NCI-H2196 treated with DMSO at 0.1 percent for 48 hours (cell line): Measurements from ENCODE around the gene NTN5.
A peak's percentile ranks its signal among the peaks of the same experiment; 100 is the strongest.
"Not testable (repeated sequence)": the region's sequence is repeated elsewhere in the genome, so short reads cannot be mapped to it uniquely, and the experiment has no call there.

Experiments used
- DNase-seq: peaks from one replicate; lab custom pipeline; 2025; ENCODE audit not compliant: unreplicated experiment; lab: John Stamatoyannopoulos, UW

The NTN5 gene

DNA sequence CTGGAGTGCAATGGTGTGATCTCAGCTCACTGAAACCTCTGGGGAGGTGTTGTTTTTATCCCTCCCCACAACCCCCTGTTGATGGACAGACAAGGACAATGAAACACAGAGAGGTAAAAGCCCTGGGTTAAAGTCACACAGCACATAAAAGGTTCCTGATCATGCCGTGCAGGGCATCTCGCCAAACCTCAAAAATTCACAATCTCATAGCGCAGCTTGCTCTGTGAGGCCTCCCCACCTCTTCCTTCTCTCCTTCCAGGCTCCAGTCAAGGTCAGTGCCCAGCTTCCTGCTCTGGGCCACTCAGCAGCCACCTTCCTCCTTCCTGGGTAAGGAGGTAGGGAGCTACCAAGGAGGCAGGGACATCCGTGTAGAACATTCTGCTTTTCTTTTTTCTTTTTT is 25.2 kb upstream of the NTN5 start:
- DNase-seq = no peak

DNA sequence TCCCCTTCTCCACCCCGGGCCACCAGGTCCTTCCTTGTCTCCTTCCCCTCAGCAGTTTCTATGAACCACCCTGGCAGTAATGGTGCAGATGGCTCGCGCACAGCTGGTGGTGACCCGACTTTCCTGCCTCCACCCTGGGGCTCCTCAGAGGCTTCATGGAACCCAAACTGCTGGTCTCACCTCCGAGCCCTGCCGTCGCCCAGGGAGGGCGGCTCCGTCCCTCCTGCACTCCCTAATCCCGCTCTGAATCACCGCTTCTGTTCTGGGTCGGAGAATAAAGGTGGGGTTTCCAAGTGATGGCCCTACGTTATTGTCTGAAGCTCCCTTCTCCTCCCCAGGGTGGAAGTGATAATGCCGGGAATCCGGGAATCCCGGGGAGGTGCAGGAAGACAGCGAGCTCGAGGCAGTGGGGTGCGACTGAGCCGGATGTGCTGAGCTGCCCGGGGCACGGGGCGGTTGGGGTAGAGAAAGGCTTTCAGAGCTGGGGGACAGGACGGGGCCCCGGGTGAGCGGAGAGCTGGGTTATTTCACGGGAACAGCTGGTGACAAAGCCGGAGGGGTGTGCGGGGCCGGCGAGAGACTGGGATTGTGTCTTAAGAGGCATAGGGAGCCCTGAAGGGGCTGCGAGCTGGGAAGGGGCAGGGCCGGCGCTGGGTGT is 23.7 kb upstream of the NTN5 start:
- DNase-seq = no peak

DNA sequence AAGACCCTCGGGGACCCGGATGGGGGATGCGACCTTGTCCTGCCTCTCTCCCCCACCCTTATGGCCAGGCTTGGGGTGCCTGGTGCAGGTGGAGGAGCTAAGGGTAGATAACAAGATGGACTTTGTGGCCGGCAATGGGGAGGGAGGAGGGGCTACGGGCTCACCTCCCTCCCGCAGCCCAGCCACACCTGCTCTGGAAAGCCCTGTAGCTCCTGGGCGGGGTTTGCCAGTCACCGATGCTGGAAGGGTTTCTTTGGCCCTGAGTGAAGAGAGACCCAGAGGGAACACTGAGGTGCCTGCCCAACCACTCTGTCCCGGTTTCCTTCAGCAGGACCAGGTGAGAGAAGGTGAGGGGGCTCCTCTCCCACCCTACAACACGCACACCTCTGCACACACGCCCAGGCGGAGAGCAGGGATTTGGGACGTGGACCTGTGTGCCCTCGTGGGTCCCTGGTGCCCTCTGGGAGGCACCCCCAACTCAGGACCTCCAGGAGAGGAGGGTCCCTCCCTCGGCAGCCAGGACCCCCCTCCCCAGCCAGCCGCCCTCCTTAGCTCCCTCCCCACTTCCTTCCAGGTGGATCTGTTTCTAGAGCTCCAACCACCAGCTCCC is 23.0 kb upstream of the NTN5 start, which contains the start of gene FUT2:
Gene FUT2, plus strand, starts transcription at position 229 of the 610 bp plus-strand sequence. CDS start 6,986 bp downstream, outside the sequence.
- DNase-seq = no peak

DNA sequence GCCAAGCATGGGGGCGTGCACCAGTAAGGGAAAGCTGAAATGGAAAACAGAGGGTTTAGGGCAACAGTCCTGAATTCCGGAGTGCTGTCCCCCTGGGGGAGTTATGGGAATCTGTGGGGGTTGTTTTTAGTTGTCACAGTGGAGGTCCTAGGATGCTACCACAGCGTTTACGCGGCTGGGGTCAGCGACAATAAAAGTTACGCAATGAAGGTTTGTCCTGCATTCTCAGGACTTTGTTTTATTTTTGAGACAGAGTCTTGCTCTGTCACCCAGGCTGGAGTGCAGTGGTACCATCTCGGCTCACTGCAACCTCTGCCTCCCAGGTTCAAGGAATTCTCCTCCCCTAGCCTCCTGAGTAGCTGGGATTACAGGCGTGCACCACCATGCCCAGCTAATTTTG is 20.8 kb upstream of the NTN5 start:
- not testable (repeated sequence) for DNase-seq

DNA sequence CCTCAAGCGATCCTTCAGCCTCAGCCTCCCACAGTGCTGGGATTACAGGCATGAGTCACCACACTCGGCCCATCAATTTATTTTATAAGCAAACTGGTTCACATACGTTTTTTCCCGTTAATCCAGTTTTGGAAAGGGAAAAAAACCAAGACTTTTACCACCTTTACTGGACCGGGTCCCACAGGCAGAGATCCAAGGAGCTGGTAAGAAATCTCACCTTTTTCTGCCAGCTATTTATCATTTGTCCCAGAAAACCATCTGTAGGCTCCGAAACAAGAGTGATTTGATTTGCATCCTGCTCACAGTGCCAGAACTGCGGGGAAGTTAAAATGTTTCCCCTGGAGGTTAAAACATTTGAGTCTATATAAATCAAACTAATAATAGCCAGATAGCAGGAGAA is 16.6 kb upstream of the NTN5 start:
- DNase-seq = no peak

DNA sequence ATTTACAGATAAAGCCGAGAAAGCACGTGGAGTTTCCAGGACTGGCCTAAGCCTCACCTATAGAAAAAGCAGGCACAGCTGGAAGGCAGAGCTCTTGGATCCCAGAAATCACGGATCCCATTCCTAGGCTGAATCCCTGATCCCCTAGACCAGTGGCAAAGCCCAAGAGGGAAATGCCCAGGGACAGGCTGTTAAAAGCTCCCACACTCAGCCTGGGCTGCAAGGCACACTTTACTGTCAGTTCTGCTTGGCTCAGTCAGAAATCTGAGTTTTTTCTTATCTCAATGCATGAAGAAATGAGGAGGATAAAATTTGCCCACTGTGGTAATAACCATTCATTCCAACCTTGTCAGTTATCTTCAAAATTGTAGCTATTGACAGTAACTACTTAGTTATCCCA is 15.0 kb upstream of the NTN5 start:
- no peak for DNase-seq

DNA sequence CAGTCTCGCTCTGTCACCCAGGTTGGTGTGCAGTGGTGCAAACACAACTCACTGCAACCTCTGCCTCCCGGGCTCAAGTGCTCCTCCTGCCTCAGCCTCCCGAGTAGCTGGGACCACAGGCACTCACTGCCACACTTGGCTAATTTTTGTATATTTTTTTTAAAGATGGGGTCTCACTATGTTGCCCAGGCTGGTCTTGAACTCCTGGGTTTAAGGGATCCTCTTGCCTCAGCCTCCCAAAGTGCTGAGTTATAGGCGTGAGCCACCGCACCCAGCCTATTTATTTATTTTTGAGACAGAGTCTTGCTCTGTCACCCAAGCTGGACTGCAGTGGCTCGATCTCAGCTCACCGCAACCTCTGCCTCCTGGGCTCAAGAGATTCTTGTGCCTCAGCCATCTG is 13.8 kb upstream of the NTN5 start:
- DNase-seq = not testable (repeated sequence)

DNA sequence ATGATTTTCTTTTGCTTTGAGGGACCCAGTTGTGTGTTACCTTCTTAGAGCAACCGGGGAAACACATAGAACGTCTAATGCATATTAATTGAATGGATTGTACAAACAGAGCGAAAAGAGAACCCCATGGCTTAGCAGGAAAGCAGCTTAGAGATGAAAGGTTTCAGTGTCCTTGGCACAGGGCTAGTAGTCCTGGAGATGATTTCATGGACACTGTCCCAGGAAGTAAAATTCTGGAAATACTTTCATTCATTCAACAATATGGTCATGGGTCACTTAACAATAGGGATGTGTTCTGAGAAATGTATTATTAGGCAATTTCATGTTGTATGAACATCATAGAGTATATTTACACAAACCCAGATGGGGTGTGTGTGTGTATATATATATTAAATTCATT is 13.3 kb upstream of the NTN5 start:
- DNase-seq = no peak

DNA sequence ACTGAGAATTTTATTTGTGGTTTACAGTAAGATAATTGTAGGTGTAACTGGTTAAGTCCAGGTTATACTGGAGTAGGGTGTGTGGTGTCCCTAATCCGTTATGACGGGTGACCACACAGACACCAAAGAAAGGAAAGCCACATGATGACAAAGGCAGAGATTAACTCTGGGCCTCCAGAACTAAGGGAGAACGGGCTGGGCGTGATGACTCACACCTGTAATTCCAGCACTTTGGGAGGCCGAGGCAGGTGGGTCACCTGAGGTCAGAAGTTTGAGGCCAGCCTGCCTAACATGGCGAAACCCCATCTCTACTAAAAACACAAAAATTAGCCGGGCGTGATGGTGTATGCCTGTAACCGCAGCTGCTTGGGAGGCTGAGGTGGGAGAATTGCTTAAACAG is 12.8 kb upstream of the NTN5 start:
- no peak for DNase-seq

DNA sequence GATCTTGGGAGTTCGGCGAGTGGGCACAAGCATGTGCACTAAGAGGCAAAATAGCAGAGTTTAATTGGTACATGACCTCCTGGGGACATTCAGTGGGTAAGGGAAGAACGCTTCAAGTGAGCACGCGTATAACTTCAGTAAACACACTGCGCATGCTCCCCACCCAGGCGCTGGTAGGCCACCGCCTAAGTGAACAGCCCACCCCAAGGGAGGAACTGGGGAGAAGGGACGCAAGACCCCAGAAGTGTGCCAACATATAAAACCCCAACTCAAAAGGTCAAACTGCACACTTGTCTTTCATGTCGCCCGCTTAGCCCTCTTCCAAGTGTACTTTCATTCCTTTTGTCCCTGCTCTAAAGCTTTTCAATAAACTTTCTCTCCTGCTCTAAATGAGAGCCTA is 10.5 kb upstream of the NTN5 start:
- DNase-seq = no peak

DNA sequence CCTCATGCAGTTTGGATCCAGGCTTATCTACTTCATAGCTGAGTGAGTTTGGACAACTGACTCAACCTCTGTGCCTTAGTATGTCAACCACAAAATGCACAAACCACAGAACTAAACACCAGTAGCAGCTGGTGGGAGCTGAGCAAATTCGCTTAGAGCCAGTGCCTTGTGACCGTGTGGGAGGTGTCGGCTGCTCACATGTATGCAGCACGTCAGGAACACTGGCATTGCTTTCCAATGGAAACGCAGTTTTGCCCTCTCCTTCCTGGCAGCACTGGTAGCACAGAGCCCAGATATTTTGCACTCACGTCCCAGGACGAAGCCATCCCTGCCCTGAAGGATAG is 8.3 kb upstream of the NTN5 start:
- DNase-seq = no peak

DNA sequence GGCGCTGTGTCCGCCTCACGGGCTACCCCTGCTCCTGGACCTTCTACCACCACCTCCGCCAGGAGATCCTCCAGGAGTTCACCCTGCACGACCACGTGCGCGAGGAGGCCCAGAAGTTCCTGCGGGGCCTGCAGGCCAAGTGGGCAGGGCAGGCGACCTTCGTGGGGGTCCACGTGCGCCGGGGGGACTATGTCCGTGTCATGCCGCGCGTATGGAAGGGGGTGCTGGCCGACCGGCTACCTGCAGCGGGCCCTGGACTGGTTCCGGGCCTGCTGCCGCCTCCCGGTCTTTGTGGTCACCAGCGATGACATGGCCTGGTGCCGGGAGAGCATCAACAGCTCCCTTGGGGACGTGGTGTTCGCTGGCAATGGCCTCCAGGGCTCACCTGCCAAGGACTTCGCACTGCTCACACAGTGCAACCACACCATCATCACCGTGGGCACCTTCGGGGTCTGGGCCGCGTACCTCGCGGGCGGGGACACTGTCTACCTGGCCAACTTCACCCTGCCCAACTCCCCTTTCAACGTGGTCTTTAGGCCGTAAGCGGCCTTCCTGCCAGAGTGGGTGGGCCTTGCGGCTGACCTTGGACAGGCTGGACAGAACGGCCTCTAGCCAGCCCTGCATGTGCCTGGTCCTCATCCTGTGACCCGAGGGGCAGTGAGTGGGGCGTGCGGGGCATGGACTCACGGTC is 7.8 kb upstream of the NTN5 start:
- DNase-seq = no peak

DNA sequence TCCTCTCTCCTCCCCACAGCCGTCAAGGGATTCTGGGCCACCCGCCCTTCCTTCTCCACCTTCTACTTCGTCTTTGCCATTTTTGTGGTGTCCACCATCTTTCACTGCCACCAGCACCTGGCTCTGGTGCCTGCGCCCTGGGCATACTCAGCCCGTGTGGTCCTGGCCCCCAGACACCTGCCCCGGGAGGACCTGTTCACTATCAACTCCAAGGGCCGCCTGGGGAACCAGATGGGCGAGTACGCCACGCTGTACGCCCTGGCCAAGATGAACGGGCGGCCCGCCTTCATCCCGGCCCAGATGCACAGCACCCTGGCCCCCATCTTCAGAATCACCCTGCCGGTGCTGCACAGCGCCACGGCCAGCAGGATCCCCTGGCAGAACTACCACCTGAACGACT is 7.2 kb upstream of the NTN5 start:
- DNase-seq = not testable (repeated sequence)

DNA sequence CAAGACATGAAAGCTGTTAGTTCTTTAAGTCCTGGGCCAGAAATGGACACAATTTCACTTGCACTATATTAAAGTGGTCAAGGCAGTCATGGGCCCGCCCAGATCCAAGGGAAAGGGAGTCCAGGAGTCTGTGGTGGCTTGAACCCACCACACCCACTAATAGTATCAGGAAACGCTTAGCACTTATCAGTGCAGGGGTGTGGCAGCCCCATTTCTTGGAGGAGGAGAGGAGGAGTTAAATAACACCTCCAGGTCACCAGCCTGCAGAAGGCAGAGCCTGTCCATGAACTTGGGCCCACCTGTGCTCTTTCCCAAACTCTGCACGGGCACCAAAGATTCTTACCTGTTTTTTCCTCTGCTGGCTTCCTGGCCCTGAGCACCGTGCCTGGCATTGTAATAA is 5.4 kb upstream of the NTN5 start:
- no peak for DNase-seq

DNA sequence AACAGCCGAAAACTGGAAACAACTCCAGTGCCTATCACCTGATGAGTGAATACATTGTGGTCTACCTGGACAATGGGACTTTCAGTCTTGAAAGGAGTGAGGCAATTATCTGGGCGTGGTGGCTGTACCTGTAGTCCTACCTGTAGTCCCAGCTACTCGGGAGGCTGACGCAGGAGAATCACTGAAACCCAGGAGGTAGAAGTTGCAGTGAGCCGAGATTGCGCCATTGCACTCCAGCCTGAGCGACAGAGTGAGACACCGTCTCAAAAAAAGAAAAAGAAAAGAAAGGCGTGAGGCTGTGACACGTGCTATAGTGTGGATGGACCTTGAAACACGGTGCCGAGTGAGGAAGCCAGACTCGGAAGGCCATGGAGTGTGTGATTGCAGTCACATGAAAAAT is 4.1 kb upstream of the NTN5 start:
- no peak for DNase-seq

DNA sequence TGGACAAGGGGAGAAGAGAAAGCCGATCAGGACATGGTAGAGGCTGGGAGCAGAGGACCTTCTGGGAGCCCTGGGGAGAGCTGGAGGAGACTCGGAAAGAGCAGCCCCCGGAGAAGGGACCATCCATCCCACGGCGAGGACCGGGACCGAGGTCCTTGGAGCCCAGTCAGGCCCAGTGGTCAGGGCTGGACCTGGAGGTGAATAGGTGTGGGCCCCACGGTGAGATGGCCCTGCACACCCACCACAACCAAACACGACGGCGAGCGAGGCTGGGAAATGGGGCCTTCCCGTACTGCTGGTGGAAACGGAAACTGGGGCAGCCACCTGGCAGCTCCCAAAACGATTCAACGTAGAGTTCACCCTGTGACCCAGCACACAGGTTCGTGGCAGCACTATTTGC is 3.7 kb upstream of the NTN5 start:
- no peak for DNase-seq

DNA sequence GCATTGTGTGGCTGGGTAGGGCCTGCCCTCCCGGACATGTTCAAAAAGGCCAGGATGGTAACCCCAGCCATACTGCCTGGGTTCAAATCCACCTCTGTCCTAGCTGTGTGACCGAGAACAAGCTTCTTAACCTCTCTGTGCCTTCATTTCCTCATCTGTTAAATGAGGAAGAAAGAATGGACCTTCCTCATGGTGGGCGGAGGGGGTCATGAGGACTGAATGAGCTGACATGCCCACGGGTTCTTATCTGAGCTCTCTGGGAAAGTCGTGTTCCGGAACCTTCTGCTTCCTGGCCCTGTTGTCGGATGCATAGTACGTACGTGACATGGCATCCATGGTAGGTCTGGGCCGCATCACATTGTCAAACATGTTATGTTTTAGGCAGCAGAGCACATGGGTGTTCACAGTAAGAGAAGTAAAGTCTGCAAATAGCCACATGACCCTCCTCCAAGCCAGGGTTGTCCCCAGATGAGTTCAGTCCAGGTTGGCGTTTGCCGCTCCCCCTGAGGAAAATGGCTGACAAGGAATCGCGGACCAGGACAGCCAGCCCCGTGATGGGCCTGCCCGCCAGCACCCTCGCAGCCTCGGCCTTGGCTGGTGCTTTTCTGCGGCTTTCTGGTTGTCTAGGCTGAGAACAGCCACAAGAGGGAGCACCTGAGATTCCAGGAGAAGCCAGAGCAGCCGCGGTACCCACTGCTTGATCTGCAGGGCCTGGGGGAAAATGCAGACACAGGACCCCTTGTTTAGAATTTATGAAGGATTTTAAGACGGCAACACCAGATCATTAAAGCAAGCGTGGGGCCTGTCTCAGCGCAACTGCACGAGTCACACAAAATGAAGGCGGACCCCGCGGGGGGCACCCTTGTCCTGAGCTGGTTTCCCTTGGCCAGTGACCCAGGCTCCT is 2.4 kb upstream of the NTN5 start:
- peak; percentile 81 for DNase-seq

DNA sequence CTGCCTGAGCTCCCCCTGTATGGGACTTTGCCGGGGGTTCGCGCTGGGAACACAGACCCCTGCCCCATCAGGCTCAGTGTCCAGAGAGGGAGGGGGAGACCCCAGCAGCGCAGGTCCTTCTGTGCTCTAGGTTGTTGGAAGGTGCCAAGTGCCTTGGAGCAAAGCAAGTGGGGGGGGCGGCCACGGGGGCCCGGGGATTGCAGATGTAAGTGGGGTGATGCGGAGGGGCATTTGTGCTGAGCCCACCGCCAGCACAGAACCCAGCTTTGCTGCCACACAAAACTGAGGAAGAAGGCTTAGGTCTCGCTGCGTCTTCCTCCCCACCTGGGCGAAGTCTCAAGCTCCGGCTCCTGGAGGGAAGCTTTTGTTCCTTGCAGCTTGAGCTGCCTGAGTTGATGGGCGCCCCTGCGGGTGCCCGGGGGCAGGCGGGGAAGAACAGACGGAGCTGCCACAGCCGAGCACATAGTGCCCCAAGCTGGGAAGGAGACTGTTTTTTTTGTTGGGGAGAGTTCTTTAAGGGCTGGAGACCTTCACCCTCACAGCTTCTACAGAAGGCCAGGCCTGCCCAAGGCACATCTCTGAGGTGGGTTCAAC is 1.5 kb upstream of the NTN5 start:
- no peak for DNase-seq

DNA sequence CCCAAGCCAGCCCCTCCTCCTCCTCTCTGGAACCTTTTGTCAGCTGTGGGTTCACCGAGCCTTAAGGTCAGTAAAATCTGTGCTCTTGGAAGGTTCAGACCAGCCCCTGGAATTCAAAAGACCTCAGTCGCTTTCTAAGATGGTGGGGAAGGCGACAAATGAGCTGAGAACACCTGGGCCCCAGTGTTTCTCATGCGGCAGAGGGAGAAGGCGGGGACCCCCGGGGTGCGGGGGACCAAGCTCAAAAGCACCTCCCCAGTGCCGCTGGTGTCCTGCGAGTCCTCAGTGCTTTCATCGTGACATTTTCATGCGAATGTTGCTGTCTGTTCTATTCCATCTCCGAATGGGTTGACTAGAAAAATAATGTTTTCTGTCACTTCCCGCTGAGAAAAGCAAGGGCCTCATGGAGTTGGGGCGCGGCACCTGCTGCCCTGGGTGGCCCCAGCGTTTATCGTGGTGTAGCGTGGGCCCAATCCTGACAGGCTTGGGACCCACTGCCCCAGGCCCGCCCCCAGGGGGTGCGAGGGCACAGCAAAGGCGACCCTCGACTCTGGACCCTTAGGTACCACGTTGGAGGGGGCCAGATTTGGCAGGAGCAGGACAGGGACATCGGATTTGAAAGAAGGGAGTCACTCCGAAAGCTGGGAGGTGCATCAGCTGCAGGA is 751 bp upstream of the NTN5 start:
- DNase-seq = no peak

DNA sequence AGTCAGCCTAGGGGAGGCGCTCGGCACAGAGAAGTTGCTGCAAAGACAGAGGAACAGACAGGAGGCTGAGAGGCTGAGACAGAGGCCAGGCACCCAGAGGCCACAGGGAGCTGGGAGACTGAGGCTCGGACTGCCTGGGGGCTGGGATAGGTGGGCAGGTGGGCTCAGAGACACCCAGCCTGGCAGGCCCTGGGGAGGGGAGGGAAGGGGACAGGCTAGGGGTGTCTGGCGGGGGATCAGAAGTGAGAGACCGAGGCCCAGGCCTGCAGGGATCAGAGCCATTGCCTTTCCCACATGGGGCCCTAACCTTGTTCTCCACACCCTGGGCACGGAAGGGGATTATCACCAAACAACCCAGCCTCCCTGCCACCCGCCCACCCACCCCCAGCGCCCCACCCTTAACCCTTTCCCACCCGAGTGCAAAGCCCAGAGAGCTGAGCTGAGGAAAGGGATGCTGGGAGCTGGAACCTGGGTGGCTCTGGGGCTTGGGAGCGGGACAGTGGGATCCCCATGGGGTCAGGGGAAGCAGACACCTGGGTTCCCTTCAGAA is 1.3 kb downstream of the NTN5 start:
- no peak for DNase-seq
